ENCODE data around the gene SLC39A9. TPM values are rescaled to one million over a fixed set of nuclear protein-coding genes. Genes with fewer than 3 reads are reported as not detected.

The SLC39A9 gene
- total RNA-seq, 2 experiments from 2014 or later = 40.7 to 50.5 TPM

- H3K4me3 Mint-ChIP-seq = no peak overlapping the region
- DNase-seq (no peak), ATAC-seq (no peak)
- no peaks in the 10 kb centered on the region for H3K36me3 Mint-ChIP-seq
- CTCF ChIA-PET = no interaction called here
- H3K27me3 Mint-ChIP-seq = no peaks in the 10 kb centered on the region
- peaks cover 20% of the 10 kb centered on the region for H3K4me1 Mint-ChIP-seq
- H3K27ac Mint-ChIP-seq = no peak overlapping the region
- no peaks in the 10 kb centered on the region for H3K9me3 Mint-ChIP-seq (ENCODE audit: low read depth)
Observed at GRCh38 chr14:69358233-69358963, 40.1 kb upstream of the SLC39A9 start.

- Mint-ChIP-seq H3K27ac (no peak overlapping the region), H3K36me3 (no peaks in the 10 kb centered on the region), H3K4me3 (no peak overlapping the region), H3K27me3 (no peaks in the 10 kb centered on the region), H3K4me1 (peaks cover 15% of the 10 kb centered on the region), H3K9me3 (ENCODE audit: low read depth) (no peaks in the 10 kb centered on the region)
- CTCF ChIA-PET = no interaction called here
- no peak for DNase-seq
- ATAC-seq = no peak
Observed at GRCh38 chr14:69358966-69359365, 39.5 kb upstream of the SLC39A9 start.

- CTCF ChIA-PET = interaction anchor here (0.6 to 0.7 kb wide), 2 partner anchors 73 to 662 kb away, joined by 4 read pairs; no protein-coding TSS in a partner anchor
- ATAC-seq (no peak), DNase-seq (no peak)
- no peaks in the 10 kb centered on the region for H3K36me3 Mint-ChIP-seq
- no peak overlapping the region for H3K27ac Mint-ChIP-seq
- H3K4me1 Mint-ChIP-seq = peaks cover 5% of the 10 kb centered on the region
- no peaks in the 10 kb centered on the region for H3K9me3 Mint-ChIP-seq (ENCODE audit: low read depth)
- H3K4me3 Mint-ChIP-seq = no peak overlapping the region
- H3K27me3 Mint-ChIP-seq = no peaks in the 10 kb centered on the region
Observed at GRCh38 chr14:69360438-69361108, 37.9 kb upstream of the SLC39A9 start.

- no peaks in the 10 kb centered on the region for H3K9me3 Mint-ChIP-seq (ENCODE audit: low read depth)
- H3K27ac Mint-ChIP-seq = no peak overlapping the region
- H3K4me3 Mint-ChIP-seq = no peak overlapping the region
- H3K27me3 Mint-ChIP-seq = no peaks in the 10 kb centered on the region
- no peaks in the 10 kb centered on the region for H3K36me3 Mint-ChIP-seq
- H3K4me1 Mint-ChIP-seq = peaks cover 5% of the 10 kb centered on the region
- DNase-seq (no peak), ATAC-seq (no peak)
- CTCF ChIA-PET = interaction anchor here (1.3 kb wide), 1 partner anchor 17 kb away, joined by 3 read pairs; no protein-coding TSS in a partner anchor
Observed at GRCh38 chr14:69363055-69363454, 35.4 kb upstream of the SLC39A9 start.

- H3K27ac Mint-ChIP-seq = no peak overlapping the region
- H3K9me3 Mint-ChIP-seq (ENCODE audit: low read depth) = no peaks in the 10 kb centered on the region
- H3K36me3 Mint-ChIP-seq = no peaks in the 10 kb centered on the region
- peaks cover under 1% of the 10 kb centered on the region for H3K4me1 Mint-ChIP-seq
- ATAC-seq (no peak), DNase-seq (no peak)
- CTCF ChIA-PET = no interaction called here
- H3K27me3 Mint-ChIP-seq = no peaks in the 10 kb centered on the region
- H3K4me3 Mint-ChIP-seq = no peak overlapping the region
Observed at GRCh38 chr14:69363964-69364363, 34.5 kb upstream of the SLC39A9 start.

- Mint-ChIP-seq H3K4me3 (no peak overlapping the region), H3K27me3 (no peaks in the 10 kb centered on the region), H3K27ac (no peak overlapping the region), H3K36me3 (no peaks in the 10 kb centered on the region), H3K4me1 (no peaks in the 10 kb centered on the region), H3K9me3 (ENCODE audit: low read depth) (no peaks in the 10 kb centered on the region)
- DNase-seq (no peak), ATAC-seq (no peak)
- CTCF ChIA-PET = no interaction called here
Observed at GRCh38 chr14:69364378-69364777, 34.1 kb upstream of the SLC39A9 start.

GRCh38 chr14:69366069-69366468 lies 32.4 kb upstream of the SLC39A9 start:
- Mint-ChIP-seq H3K9me3 (ENCODE audit: low read depth) (no peaks in the 10 kb centered on the region), H3K27ac (no peak overlapping the region), H3K36me3 (no peaks in the 10 kb centered on the region), H3K27me3 (no peaks in the 10 kb centered on the region), H3K4me3 (no peak overlapping the region), H3K4me1 (no peaks in the 10 kb centered on the region)
- ATAC-seq = no peak
- CTCF ChIA-PET = interaction anchor here (1.3 kb wide), 1 partner anchor 123 kb away, joined by 4 read pairs; no protein-coding TSS in a partner anchor
- no peak for DNase-seq

- Mint-ChIP-seq H3K9me3 (ENCODE audit: low read depth) (no peaks in the 10 kb centered on the region), H3K27ac (no peak overlapping the region), H3K4me3 (no peak overlapping the region), H3K4me1 (no peaks in the 10 kb centered on the region), H3K36me3 (no peaks in the 10 kb centered on the region), H3K27me3 (no peaks in the 10 kb centered on the region)
- no peak for ATAC-seq
- CTCF ChIA-PET = no interaction called here
- no peak for DNase-seq
Observed at GRCh38 chr14:69366761-69367160, 31.7 kb upstream of the SLC39A9 start.

GRCh38 chr14:69368381-69368780 lies 30.1 kb upstream of the SLC39A9 start:
- no peak for ATAC-seq
- Mint-ChIP-seq H3K9me3 (ENCODE audit: low read depth) (no peaks in the 10 kb centered on the region), H3K27me3 (no peaks in the 10 kb centered on the region), H3K4me1 (no peaks in the 10 kb centered on the region), H3K27ac (no peak overlapping the region), H3K4me3 (no peak overlapping the region), H3K36me3 (peaks cover 6% of the 10 kb centered on the region)
- DNase-seq = no peak
- CTCF ChIA-PET = interaction anchor here (0.9 kb wide), 1 partner anchor 14 kb away, joined by 3 read pairs; no protein-coding TSS in a partner anchor

- CTCF ChIA-PET = no interaction called here
- no peak for DNase-seq
- Mint-ChIP-seq H3K36me3 (peaks cover 8% of the 10 kb centered on the region), H3K4me3 (no peak overlapping the region), H3K4me1 (peaks cover 4% of the 10 kb centered on the region), H3K27ac (no peak overlapping the region), H3K27me3 (no peaks in the 10 kb centered on the region), H3K9me3 (ENCODE audit: low read depth) (no peaks in the 10 kb centered on the region)
- ATAC-seq = no peak
Observed at GRCh38 chr14:69370061-69370460, 28.4 kb upstream of the SLC39A9 start.

GRCh38 chr14:69372146-69372545 lies 26.3 kb upstream of the SLC39A9 start:
- no peak overlapping the region for H3K27ac Mint-ChIP-seq
- no peaks in the 10 kb centered on the region for H3K27me3 Mint-ChIP-seq
- peaks cover 28% of the 10 kb centered on the region for H3K36me3 Mint-ChIP-seq
- DNase-seq = no peak
- no peak overlapping the region for H3K4me3 Mint-ChIP-seq
- H3K4me1 Mint-ChIP-seq = peaks cover 4% of the 10 kb centered on the region
- no peaks in the 10 kb centered on the region for H3K9me3 Mint-ChIP-seq (ENCODE audit: low read depth)
- CTCF ChIA-PET = no interaction called here
- ATAC-seq = no peak

- Mint-ChIP-seq H3K27me3 (no peaks in the 10 kb centered on the region), H3K9me3 (ENCODE audit: low read depth) (no peaks in the 10 kb centered on the region), H3K4me3 (no peak overlapping the region), H3K36me3 (peaks cover 31% of the 10 kb centered on the region), H3K4me1 (peaks cover 4% of the 10 kb centered on the region), H3K27ac (no peak overlapping the region)
- CTCF ChIA-PET = interaction anchor here (1.6 kb wide), 1 partner anchor 24 kb away, joined by 3 read pairs; no protein-coding TSS in a partner anchor
- DNase-seq (no peak), ATAC-seq (peak; percentile 12)
Observed at GRCh38 chr14:69373104-69373503, 25.4 kb upstream of the SLC39A9 start.

- Mint-ChIP-seq H3K27ac (no peak overlapping the region), H3K9me3 (ENCODE audit: low read depth) (no peaks in the 10 kb centered on the region), H3K4me3 (no peak overlapping the region), H3K4me1 (peaks cover 4% of the 10 kb centered on the region), H3K27me3 (no peaks in the 10 kb centered on the region), H3K36me3 (peaks cover 36% of the 10 kb centered on the region)
- CTCF ChIA-PET = interaction anchor here (1.6 kb wide), 1 partner anchor 23 kb away, joined by 3 read pairs; no protein-coding TSS in a partner anchor
- ATAC-seq (no peak), DNase-seq (no peak)
Observed at GRCh38 chr14:69374235-69374634, 24.3 kb upstream of the SLC39A9 start.

- peaks cover 44% of the 10 kb centered on the region for H3K36me3 Mint-ChIP-seq
- no peak for ATAC-seq
- CTCF ChIA-PET = no interaction called here
- no peak overlapping the region for H3K27ac Mint-ChIP-seq
- H3K27me3 Mint-ChIP-seq = no peaks in the 10 kb centered on the region
- H3K9me3 Mint-ChIP-seq (ENCODE audit: low read depth) = no peaks in the 10 kb centered on the region
- no peak for DNase-seq
- H3K4me1 Mint-ChIP-seq = peaks cover 4% of the 10 kb centered on the region
- no peak overlapping the region for H3K4me3 Mint-ChIP-seq
Observed at GRCh38 chr14:69375182-69375581, 23.3 kb upstream of the SLC39A9 start.
